ENCODE data around the gene FAM181B. TPM values are rescaled to one million over a fixed set of nuclear protein-coding genes. Genes with fewer than 3 reads are reported as not detected.

FAM181B gene
- total and polyA plus RNA-seq, 2 donors (not counting 3 experiments of a cell fraction or from before 2014, with no cell fraction given): not detected

- no peak for FAIRE-seq
- Histone ChIP-seq H3K79me2 (ENCODE audit: control insufficient read depth, insufficient read depth, low read length) (no peaks in the 10 kb centered on the region), H3K4me1 (ENCODE audit: control insufficient read depth, extremely low read depth, insufficient read depth, low read length) (peaks cover 2% of the 10 kb centered on the region), H3K27me3 (ENCODE audit: control insufficient read depth in 2 of 2, insufficient read depth in 2 of 2, low read length in 2 of 2) (peaks cover 2% of the 10 kb centered on the region in 2 experiments), H3K9me3 (replicated peaks; ENCODE audit: control insufficient read depth, insufficient read depth, low read length) (no peaks in the 10 kb centered on the region), H3K27ac (ENCODE audit: insufficient read depth, low read depth, low read length) (no peak overlapping the region), H4K20me1 (replicated peaks; ENCODE audit: control insufficient read depth, extremely low read depth, insufficient read depth, low read length) (no peaks in the 10 kb centered on the region), H3K4me3 (replicated peaks in 1 of 3; ENCODE audit: insufficient read depth in 1 of 3, low read depth in 1 of 3, low read length in 3 of 3) (no peak overlapping the region), H3K36me3 (ENCODE audit: control insufficient read depth in 2 of 2, extremely low read depth in 1 of 2, insufficient read depth in 2 of 2, low read length in 2 of 2) (no peaks in the 10 kb centered on the region), H3K9me1 (replicated peaks; ENCODE audit: control insufficient read depth, extremely low read depth, insufficient read depth, low read length) (no peaks in the 10 kb centered on the region), H3K9ac (replicated peaks; ENCODE audit: extremely low read depth, insufficient read depth, low read length) (no peak overlapping the region), H2AFZ (ENCODE audit: low read depth, low read length) (no peak overlapping the region), H3K4me2 (ENCODE audit: insufficient read depth, low read length) (no peak overlapping the region)
- intact Hi-C loops (cut with micrococcal nuclease): no loop called here
- no peak for DNase-seq (ENCODE audit: low read depth, low spot score)
- ChIA-PET POLR2A (no interaction called here), CTCF (no interaction called here)
- dilution Hi-C loops (cut with MboI; ENCODE audit: extremely low pct_ligation_motif_present, low sequenced_read_pairs): no loop called here
- no TSS peak for BruUV-seq (replicated peaks)
- TF ChIP-seq, protein P1, sequence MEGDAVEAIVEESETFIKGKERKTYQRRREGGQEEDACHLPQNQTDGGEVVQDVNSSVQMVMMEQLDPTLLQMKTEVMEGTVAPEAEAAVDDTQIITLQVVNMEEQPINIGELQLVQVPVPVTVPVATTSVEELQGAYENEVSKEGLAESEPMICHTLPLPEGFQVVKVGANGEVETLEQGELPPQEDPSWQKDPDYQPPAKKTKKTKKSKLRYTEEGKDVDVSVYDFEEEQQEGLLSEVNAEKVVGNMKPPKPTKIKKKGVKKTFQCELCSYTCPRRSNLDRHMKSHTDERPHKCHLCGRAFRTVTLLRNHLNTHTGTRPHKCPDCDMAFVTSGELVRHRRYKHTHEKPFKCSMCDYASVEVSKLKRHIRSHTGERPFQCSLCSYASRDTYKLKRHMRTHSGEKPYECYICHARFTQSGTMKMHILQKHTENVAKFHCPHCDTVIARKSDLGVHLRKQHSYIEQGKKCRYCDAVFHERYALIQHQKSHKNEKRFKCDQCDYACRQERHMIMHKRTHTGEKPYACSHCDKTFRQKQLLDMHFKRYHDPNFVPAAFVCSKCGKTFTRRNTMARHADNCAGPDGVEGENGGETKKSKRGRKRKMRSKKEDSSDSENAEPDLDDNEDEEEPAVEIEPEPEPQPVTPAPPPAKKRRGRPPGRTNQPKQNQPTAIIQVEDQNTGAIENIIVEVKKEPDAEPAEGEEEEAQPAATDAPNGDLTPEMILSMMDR (IDR thresholded peaks at IDR 0.05; ENCODE audit: extremely low read depth in 1 of 2, insufficient read depth in 1 of 2, low read depth in 1 of 2, low read length in 2 of 2): no peak
- TF ChIP-seq POLR2A (IDR thresholded peaks at IDR 0.05; ENCODE audit: low read depth, low read length) (no peak), GATA2 (IDR thresholded peaks at IDR 0.05; ENCODE audit: insufficient read depth, insufficient read length, low read depth, low read length) (no peak), JUN (IDR thresholded peaks at IDR 0.05; ENCODE audit: borderline replicate concordance, insufficient read depth, insufficient read length, low read depth) (no peak), MAX (IDR thresholded peaks at IDR 0.05; ENCODE audit: insufficient read depth, insufficient read length) (no peak), FOS (IDR thresholded peaks at IDR 0.05; ENCODE audit: borderline replicate concordance, insufficient read depth, low read length) (no peak), MYC (IDR thresholded peaks at IDR 0.05; ENCODE audit: low read depth, low read length) (no peak), POLR2AphosphoS5 (IDR thresholded peaks at IDR 0.05; ENCODE audit: insufficient read depth, low read depth, low read length) (no peak), EZH2 (IDR thresholded peaks at IDR 0.05; ENCODE audit: borderline replicate concordance, low read depth, low read length, severe bottlenecking) (no peak)
Measured at GRCh38 chr11:82771781-82772180, 38.1 kb upstream of the FAM181B start.
